Mesenchymal stem cell (in vitro differentiated cells and primary cell): Measurements from ENCODE around the gene CLEC19A.

ENCODE experiments used
- DNase-seq: peaks from one replicate; pipeline ENCODE4 v3.0.0-alpha.2; 2013
- H2AFZ ChIP-seq: one replicate; pipeline ENCODE4 v1.6.1; 2013; ENCODE audit warnings: low read depth, mild to moderate bottlenecking, control low read depth, inconsistent platforms, low read length, moderate library complexity
- H2AK5ac ChIP-seq: 2 replicates; pipeline ENCODE4 v1.6.1; 2013; ENCODE audit warnings: low read length, moderate library complexity, mild to moderate bottlenecking, inconsistent platforms; ENCODE audit not compliant: severe bottlenecking
- H2BK120ac ChIP-seq: one replicate; pipeline ENCODE4 v1.6.1; 2013; ENCODE audit warnings: low read depth, mild to moderate bottlenecking, inconsistent platforms, low read length, moderate library complexity
- H2BK12ac ChIP-seq, 2 experiments: one replicate each; pipeline ENCODE4 v1.6.1; 2013; ENCODE audit warnings: inconsistent platforms in 2 of 2, low read length in 2 of 2, mild to moderate bottlenecking in 2 of 2, moderate library complexity in 2 of 2, control low read depth in 1 of 2
- H2BK15ac ChIP-seq: one replicate; pipeline ENCODE4 v1.6.1; 2013; ENCODE audit warnings: mild to moderate bottlenecking, low read depth, inconsistent platforms; ENCODE audit not compliant: poor library complexity, severe bottlenecking
- H2BK5ac ChIP-seq: 2 replicates; pipeline ENCODE4 v1.6.1; 2013; ENCODE audit warnings: low read depth, mild to moderate bottlenecking, low read length, control low read depth, inconsistent platforms; ENCODE audit not compliant: poor library complexity, severe bottlenecking
- H3K14ac ChIP-seq, 2 experiments: one replicate each; pipeline ENCODE4 v1.6.1; 2013; ENCODE audit warnings: inconsistent platforms in 2 of 2, low read length in 2 of 2, control low read depth in 1 of 2, mild to moderate bottlenecking in 1 of 2, moderate library complexity in 1 of 2
- H3K18ac ChIP-seq, 2 experiments: one replicate each; pipeline ENCODE4 v1.6.1; 2013; ENCODE audit warnings: inconsistent platforms in 2 of 2, low read length in 2 of 2, control low read depth in 1 of 2, low read depth in 1 of 2, mild to moderate bottlenecking in 1 of 2
- H3K23ac ChIP-seq, 2 experiments: one replicate each; pipeline ENCODE4 v1.6.1; 2013; ENCODE audit warnings: inconsistent platforms in 2 of 2, low read length in 2 of 2, mild to moderate bottlenecking in 2 of 2, moderate library complexity in 2 of 2, control low read depth in 1 of 2
- H3K27ac ChIP-seq: 2 replicates; pipeline ENCODE4 v1.5.1; 2013; ENCODE audit warnings: mild to moderate bottlenecking, moderate library complexity, low read length, control low read depth, inconsistent platforms; ENCODE audit not compliant: poor library complexity, severe bottlenecking
- H3K27me3 ChIP-seq, 2 experiments: 2 replicates each; pipeline versions ENCODE4 v1.6.1 to v1.7.0; 2013; ENCODE audit warnings: low read length in 2 of 2, mild to moderate bottlenecking in 2 of 2, moderate library complexity in 2 of 2, control low read depth in 1 of 2, inconsistent platforms in 1 of 2; ENCODE audit not compliant: control insufficient read depth in 1 of 2, insufficient read depth in 1 of 2
- H3K36me3 ChIP-seq, 2 experiments: 2 replicates each; pipeline versions ENCODE4 v1.6.1 to v1.7.0; 2013; ENCODE audit warnings: low read length in 2 of 2, control low read depth in 1 of 2, inconsistent platforms in 1 of 2, low read depth in 1 of 2, mild to moderate bottlenecking in 1 of 2; ENCODE audit not compliant: insufficient read depth in 2 of 2, control insufficient read depth in 1 of 2
- H3K4ac ChIP-seq, 2 experiments: one replicate each; pipeline ENCODE4 v1.6.1; 2013; ENCODE audit warnings: inconsistent platforms in 2 of 2, low read length in 2 of 2, mild to moderate bottlenecking in 2 of 2, moderate library complexity in 2 of 2, control low read depth in 1 of 2, low read depth in 1 of 2
- H3K4me1 ChIP-seq: 2 replicates; pipeline ENCODE4 v1.6.1; 2013; ENCODE audit warnings: low read depth, low read length, control low read depth; ENCODE audit not compliant: control insufficient read depth, insufficient read depth
- H3K4me2 ChIP-seq: 2 replicates; pipeline ENCODE4 v1.6.1; 2013; ENCODE audit warnings: low read length, mild to moderate bottlenecking, inconsistent platforms; ENCODE audit not compliant: poor library complexity, severe bottlenecking
- H3K4me3 ChIP-seq, 2 experiments: 2 replicates each; pipeline versions ENCODE4 v1.5.1 to v1.7.0; 2013; ENCODE audit warnings: low read length in 2 of 2, mild to moderate bottlenecking in 2 of 2, control low read depth in 1 of 2, low read depth in 1 of 2; ENCODE audit not compliant: insufficient read depth in 1 of 2
- H3K79me1 ChIP-seq: replicated peaks from 2 replicates; pipeline ENCODE4 v1.6.1; 2013; ENCODE audit warnings: mild to moderate bottlenecking, control low read depth, low read length, inconsistent platforms; ENCODE audit not compliant: poor library complexity, severe bottlenecking
- H3K9ac ChIP-seq: 2 replicates; pipeline ENCODE4 v1.7.0; 2013; ENCODE audit warnings: mild to moderate bottlenecking, low read length, moderate library complexity
- H3K9me3 ChIP-seq: 2 replicates; pipeline ENCODE4 v1.7.0; 2013; ENCODE audit warnings: mild to moderate bottlenecking, low read length; ENCODE audit not compliant: control insufficient read depth
- H4K8ac ChIP-seq: one replicate; pipeline ENCODE4 v1.6.1; 2013; ENCODE audit warnings: inconsistent platforms, mild to moderate bottlenecking, low read length, moderate library complexity
- H4K91ac ChIP-seq: one replicate; pipeline ENCODE4 v1.6.1; 2013; ENCODE audit warnings: mild to moderate bottlenecking, low read length, inconsistent platforms
- WGBS: methylation state at CpG from one replicate; pipeline ENCODE4 v1.1.7; 2013; ENCODE audit warnings: mixed read lengths; 5-methylcytosine and 5-hydroxymethylcytosine counted together

The CLEC19A gene

GRCh38 chr16:19328364-19328763, 42.8 kb downstream of the CLEC19A start:
- no peak overlapping the region for H3K27ac ChIP-seq
- H3K4me1 ChIP-seq: no peaks in the 10 kb centered on the region
- H2BK5ac ChIP-seq: no peak overlapping the region
- no peak overlapping the region for H2AK5ac ChIP-seq
- no peak overlapping the region for H4K91ac ChIP-seq
- WGBS: 90% methylated on average over 1 of the region's 1 CpG
- H2BK15ac ChIP-seq: no peak overlapping the region
- no peak overlapping the region for H4K8ac ChIP-seq
- DNase-seq: no peak
- no peak overlapping the region for H3K4me3 ChIP-seq
- H2BK12ac ChIP-seq: no peak overlapping the region
- no peak overlapping the region for H3K4ac ChIP-seq
- H3K27me3 ChIP-seq: peaks cover 0 to 7% of the 10 kb centered on the region in 2 experiments
- no peak overlapping the region for H3K4me2 ChIP-seq
- H2AFZ ChIP-seq: no peak overlapping the region
- no peak overlapping the region for H3K14ac ChIP-seq
- H3K9me3 ChIP-seq: peaks cover 14% of the 10 kb centered on the region
- H3K18ac ChIP-seq: no peak overlapping the region
- H3K23ac ChIP-seq: no peak overlapping the region
- no peak overlapping the region for H3K9ac ChIP-seq
- no peak overlapping the region for H2BK120ac ChIP-seq
- H3K36me3 ChIP-seq: no peaks in the 10 kb centered on the region
- H3K79me1 ChIP-seq: no peaks in the 10 kb centered on the region

- no peak overlapping the region for H3K4ac ChIP-seq
- H3K27ac ChIP-seq: no peak overlapping the region
- no peaks in the 10 kb centered on the region for H3K4me1 ChIP-seq
- peaks cover 14% of the 10 kb centered on the region for H3K9me3 ChIP-seq
- no peak overlapping the region for H2BK5ac ChIP-seq
- peak; percentile 8 for DNase-seq
- H3K18ac ChIP-seq: no peak overlapping the region
- H2BK15ac ChIP-seq: no peak overlapping the region
- H3K9ac ChIP-seq: no peak overlapping the region
- H3K14ac ChIP-seq: no peak overlapping the region
- no peak overlapping the region for H2AK5ac ChIP-seq
- H4K8ac ChIP-seq: no peak overlapping the region
- WGBS: no CpG with 5 or more reads among the region's 1 CpG
- no peak overlapping the region for H3K4me2 ChIP-seq
- no peak overlapping the region for H3K23ac ChIP-seq
- no peak overlapping the region for H2BK120ac ChIP-seq
- H3K27me3 ChIP-seq: peaks cover 0 to 10% of the 10 kb centered on the region in 2 experiments
- H4K91ac ChIP-seq: no peak overlapping the region
- H2BK12ac ChIP-seq: no peak overlapping the region
- H3K79me1 ChIP-seq: no peaks in the 10 kb centered on the region
- no peak overlapping the region for H3K4me3 ChIP-seq
- H3K36me3 ChIP-seq: no peaks in the 10 kb centered on the region
- no peak overlapping the region for H2AFZ ChIP-seq
Observed at GRCh38 chr16:19329932-19330331, 44.4 kb downstream of the CLEC19A start.

DNA sequence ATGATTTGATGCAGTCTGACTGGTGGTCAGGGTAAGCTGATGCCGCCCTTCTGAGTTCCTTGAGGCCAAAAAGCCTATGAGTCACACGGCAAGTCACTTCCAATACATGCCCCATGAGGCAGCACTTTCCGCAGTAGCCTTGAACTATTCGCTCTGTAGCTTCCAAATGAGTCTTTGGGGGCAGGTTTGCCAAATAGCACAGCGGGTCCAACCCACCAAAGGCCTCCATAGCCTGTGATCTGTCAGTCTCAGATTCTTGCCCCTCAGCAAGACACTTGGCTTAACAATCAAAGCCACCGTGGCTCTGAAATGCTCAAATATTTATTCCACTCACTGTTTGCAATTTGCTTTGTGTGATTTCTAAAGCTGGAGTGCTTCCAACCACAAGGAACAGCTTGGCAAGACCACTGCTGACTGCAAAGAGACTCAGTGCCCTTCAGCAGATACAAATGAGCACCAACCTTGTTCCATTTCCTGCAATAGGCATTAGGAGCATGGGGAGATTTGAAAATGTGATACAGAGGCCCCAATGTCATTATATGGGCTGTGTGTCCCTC, 45.4 kb downstream of the CLEC19A start:
- H3K4ac ChIP-seq: no peak overlapping the region
- peak overlapping the region; percentile 20 for H3K9ac ChIP-seq
- peaks cover 14% of the 10 kb centered on the region for H3K9me3 ChIP-seq
- H3K4me2 ChIP-seq: no peak overlapping the region
- no peak overlapping the region for H3K18ac ChIP-seq
- peak; percentile 6 for DNase-seq
- no peaks in the 10 kb centered on the region for H3K36me3 ChIP-seq
- H2AK5ac ChIP-seq: no peak overlapping the region
- H2BK5ac ChIP-seq: no peak overlapping the region
- H2BK12ac ChIP-seq: no peak overlapping the region
- H3K14ac ChIP-seq: no peak overlapping the region
- no peak overlapping the region for H4K8ac ChIP-seq
- peaks cover 0 to 18% of the 10 kb centered on the region in 2 experiments for H3K27me3 ChIP-seq
- no peak overlapping the region for H2AFZ ChIP-seq
- no peak overlapping the region for H3K27ac ChIP-seq
- WGBS: 53% methylated on average over 6 of the region's 6 CpGs
- H3K23ac ChIP-seq: no peak overlapping the region
- no peak overlapping the region for H3K4me3 ChIP-seq
- H3K4me1 ChIP-seq: no peaks in the 10 kb centered on the region
- no peak overlapping the region for H2BK120ac ChIP-seq
- no peak overlapping the region for H2BK15ac ChIP-seq
- no peaks in the 10 kb centered on the region for H3K79me1 ChIP-seq
- no peak overlapping the region for H4K91ac ChIP-seq

DNA sequence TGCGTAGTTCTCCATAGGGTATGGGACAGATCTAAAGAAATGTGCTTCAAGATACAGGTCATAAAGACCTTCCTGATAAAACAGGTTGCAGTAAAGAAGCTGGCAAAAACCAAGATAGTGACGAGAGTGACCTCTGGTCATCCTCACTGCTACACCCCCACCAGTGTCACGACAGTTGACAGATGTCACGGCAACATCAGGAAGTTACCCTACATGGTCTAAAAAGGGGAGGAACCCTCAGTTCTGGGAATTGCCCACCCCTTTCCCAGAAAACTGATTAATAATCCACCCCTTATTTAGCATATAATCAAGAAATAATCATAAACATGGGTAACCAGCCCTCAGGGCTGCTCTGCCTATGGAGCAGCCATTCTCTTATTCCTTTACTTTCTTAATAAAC, 46.3 kb downstream of the CLEC19A start:
- peaks cover 14% of the 10 kb centered on the region for H3K9me3 ChIP-seq
- no peak overlapping the region for H3K14ac ChIP-seq
- no peak overlapping the region for H2BK12ac ChIP-seq
- H3K27ac ChIP-seq: no peak overlapping the region
- no peaks in the 10 kb centered on the region for H3K4me1 ChIP-seq
- H2AFZ ChIP-seq: no peak overlapping the region
- DNase-seq: no peak
- WGBS: 79% methylated on average over 4 of the region's 4 CpGs
- H3K9ac ChIP-seq: no peak overlapping the region
- no peak overlapping the region for H3K4me3 ChIP-seq
- H3K4me2 ChIP-seq: no peak overlapping the region
- peaks cover 0 to 18% of the 10 kb centered on the region in 2 experiments for H3K27me3 ChIP-seq
- H2BK15ac ChIP-seq: no peak overlapping the region
- H2AK5ac ChIP-seq: no peak overlapping the region
- no peak overlapping the region for H2BK120ac ChIP-seq
- no peak overlapping the region for H4K91ac ChIP-seq
- no peak overlapping the region for H2BK5ac ChIP-seq
- no peak overlapping the region for H3K23ac ChIP-seq
- H3K4ac ChIP-seq: no peak overlapping the region
- H3K79me1 ChIP-seq: no peaks in the 10 kb centered on the region
- H4K8ac ChIP-seq: no peak overlapping the region
- H3K36me3 ChIP-seq: no peaks in the 10 kb centered on the region
- H3K18ac ChIP-seq: no peak overlapping the region
